SK-N-DZ (cell line): ENCODE measurements around the gene TSPEAR.

Experiments
- DNase-seq: peaks from one replicate; pipeline ENCODE4 v3.0.0-alpha.2; 2015; ENCODE audit warnings: low spot score

Gene TSPEAR

GRCh38 chr21:44530903-44531605 lies 180.3 kb downstream of the TSPEAR start:
- no peak for DNase-seq

GRCh38 chr21:44530221-44530902 lies 181.0 kb downstream of the TSPEAR start:
- DNase-seq: no peak

- DNase-seq: no peak
Measured at GRCh38 chr21:44529503-44530125, 181.8 kb downstream of the TSPEAR start.

- DNase-seq: no peak
Measured at GRCh38 chr21:44529011-44529421, 182.4 kb downstream of the TSPEAR start.

GRCh38 chr21:44528634-44528995 lies 182.8 kb downstream of the TSPEAR start:
- no peak for DNase-seq

GRCh38 chr21:44527983-44528633 lies 183.3 kb downstream of the TSPEAR start:
- DNase-seq: no peak

GRCh38 chr21:44527156-44527982 lies 184.0 kb downstream of the TSPEAR start:
- DNase-seq: no peak

GRCh38 chr21:44526096-44526997 lies 185.0 kb downstream of the TSPEAR start:
- DNase-seq: no peak

- DNase-seq: no peak
Measured at GRCh38 chr21:44525391-44526095, 185.8 kb downstream of the TSPEAR start.

- DNase-seq: no peak
Measured at GRCh38 chr21:44524414-44525371, 186.7 kb downstream of the TSPEAR start.

- no peak for DNase-seq
Measured at GRCh38 chr21:44523567-44524413, 187.6 kb downstream of the TSPEAR start.

- DNase-seq: no peak
Measured at GRCh38 chr21:44522753-44523204, 188.6 kb downstream of the TSPEAR start.

GRCh38 chr21:44521928-44522752 lies 189.2 kb downstream of the TSPEAR start:
- no peak for DNase-seq

- no peak for DNase-seq
Measured at GRCh38 chr21:44521301-44521927, 190.0 kb downstream of the TSPEAR start.

- no peak for DNase-seq
Measured at GRCh38 chr21:44520326-44521300, 190.8 kb downstream of the TSPEAR start.
